GM10266 (cell line): ENCODE measurements around the gene ZBTB7C.

ENCODE experiments used
- DNase-seq: peaks from one replicate; pipeline ENCODE4 v3.0.0; 2012; ENCODE audit errors: extremely low spot score
- TF ChIP-seq, protein P1 (sequence below): IDR thresholded peaks from 2 replicates; pipeline ENCODE4 v1.5.1; 2012; ENCODE audit warnings: mild to moderate bottlenecking, low read depth; ENCODE audit not compliant: control insufficient read depth, insufficient read depth; ENCODE audit errors: missing control alignments

ZBTB7C gene

DNA sequence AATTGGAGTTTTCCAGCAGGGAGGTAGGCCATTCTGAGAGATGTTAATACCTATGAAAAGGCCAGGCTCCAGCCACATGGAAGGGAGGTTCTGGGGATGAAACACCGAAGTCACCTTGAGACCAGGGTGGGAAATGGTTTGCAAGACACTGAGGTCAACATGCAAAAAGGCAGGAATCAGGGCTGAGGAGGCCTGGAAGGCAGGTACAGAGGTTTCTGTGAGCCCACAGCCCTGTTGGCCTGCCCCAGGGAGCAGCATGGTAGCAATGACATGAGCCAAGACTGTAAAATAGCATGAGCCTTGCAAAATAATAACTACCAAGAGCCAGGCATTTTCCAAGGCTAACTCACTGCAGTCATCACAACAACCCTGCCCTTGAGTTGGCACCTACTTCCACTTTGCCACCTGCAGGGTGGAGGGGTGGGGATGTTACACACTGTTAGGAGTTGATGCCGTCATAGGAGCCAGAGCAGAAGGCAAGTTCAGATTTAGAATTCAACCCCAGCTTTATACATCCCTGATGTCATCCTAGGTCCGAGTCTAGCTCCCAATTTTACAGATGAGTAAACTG lies 61.3 kb downstream of the ZBTB7C start:
- no peak for DNase-seq

DNA sequence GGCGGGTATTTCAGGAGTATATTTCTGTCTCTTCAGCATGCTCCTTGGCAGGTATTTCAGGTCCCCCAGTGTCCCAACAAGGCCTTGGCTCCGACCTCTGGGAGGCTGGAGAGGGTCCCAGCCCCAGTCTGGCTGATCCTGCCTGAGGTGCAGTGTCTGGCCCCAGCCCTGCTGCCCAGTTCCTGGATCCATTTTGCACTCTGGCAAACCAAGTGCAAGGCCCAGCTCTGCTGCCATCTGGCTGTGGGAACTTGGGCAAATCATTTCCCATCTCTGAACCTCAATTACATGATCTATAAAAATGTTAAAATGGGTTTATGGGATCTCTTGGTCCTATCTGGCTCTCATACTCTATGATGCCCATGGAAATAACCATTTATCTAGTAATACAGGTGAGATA lies 63.6 kb downstream of the ZBTB7C start:
- DNase-seq = no peak
- TF ChIP-seq, protein P1, sequence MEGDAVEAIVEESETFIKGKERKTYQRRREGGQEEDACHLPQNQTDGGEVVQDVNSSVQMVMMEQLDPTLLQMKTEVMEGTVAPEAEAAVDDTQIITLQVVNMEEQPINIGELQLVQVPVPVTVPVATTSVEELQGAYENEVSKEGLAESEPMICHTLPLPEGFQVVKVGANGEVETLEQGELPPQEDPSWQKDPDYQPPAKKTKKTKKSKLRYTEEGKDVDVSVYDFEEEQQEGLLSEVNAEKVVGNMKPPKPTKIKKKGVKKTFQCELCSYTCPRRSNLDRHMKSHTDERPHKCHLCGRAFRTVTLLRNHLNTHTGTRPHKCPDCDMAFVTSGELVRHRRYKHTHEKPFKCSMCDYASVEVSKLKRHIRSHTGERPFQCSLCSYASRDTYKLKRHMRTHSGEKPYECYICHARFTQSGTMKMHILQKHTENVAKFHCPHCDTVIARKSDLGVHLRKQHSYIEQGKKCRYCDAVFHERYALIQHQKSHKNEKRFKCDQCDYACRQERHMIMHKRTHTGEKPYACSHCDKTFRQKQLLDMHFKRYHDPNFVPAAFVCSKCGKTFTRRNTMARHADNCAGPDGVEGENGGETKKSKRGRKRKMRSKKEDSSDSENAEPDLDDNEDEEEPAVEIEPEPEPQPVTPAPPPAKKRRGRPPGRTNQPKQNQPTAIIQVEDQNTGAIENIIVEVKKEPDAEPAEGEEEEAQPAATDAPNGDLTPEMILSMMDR = peak; percentile 20

More for the DNA sequence above, 61.3 kb downstream of the ZBTB7C start:
- TF ChIP-seq, protein P1 = no peak

DNA sequence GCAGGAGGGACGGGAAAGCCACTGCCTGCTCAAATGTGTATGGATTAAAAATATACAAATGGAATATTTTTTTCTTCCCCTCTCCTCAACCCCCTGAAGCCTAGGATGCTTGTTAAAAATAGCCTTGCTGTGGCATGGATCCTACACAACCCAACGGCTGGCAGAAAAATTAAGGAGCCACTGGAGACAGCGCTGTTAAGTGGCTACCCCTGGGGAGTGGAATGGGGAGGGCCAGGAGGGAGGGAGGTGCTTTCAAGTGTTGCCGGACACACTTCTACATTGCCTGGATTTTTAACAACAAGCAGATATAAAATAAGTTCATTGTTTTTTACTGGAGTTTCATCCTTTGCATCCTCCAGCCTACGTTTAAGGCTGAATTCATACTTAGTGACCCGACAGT lies 66.6 kb downstream of the ZBTB7C start:
- TF ChIP-seq, protein P1 = no peak
- no peak for DNase-seq

DNA sequence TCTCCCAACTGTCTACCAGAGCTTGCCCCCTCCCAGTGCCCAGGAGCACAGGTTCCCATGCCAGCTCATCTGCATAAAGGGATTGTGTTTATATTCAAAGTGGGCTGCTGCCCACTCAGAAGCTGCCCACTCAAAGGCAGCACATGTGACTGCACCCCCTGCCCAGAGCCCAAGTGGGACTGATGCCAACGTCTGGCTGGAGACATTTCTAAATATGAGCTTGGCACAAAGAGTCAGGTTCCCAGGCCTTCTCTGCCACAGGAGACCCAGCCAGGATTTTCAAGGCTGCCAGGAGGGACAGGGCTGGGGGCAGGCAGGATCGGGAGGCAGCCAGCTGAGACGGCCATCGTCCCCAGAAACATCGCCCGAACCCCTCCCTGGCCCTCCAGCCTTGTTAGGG lies 67.1 kb downstream of the ZBTB7C start:
- TF ChIP-seq, protein P1 = no peak
- no peak for DNase-seq

DNA sequence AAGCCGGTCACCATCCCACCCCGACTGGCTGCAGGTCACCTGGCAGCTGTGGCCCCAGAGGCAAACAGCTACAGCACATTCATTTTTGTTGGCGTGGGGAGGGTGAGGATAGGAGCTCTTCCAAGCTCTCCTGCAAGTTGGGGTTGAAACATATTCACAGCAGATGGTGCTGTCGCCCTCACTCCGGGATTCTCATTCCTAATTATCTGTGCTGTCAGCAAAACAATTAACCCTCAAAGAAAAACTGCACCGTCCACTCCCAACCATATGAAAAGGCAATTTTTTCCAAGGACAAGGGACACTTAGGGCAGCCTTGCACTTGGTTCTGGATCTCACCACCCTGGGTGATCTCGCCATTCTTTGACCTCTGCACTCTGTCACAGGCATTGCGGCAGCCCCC lies 68.6 kb downstream of the ZBTB7C start:
- TF ChIP-seq, protein P1 = no peak
- DNase-seq = no peak

DNA sequence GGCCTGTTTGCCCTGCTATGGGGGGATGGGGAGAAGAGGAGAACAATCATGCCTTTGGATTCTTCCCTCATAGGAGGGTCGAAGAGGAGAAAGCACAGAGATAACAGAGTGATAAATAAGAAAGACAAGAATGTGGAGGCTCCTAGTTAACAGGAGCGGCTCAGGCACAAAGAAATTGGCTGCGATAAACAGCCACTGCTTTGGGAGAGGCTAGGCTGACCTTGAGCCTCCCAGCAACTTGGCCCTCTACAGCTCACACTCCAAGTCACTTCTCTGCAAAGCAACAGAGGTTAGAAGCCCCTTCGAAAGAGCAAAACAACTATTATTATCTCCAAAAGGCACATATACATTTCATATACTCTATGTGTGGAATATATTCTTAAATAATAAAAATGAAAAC lies 69.5 kb downstream of the ZBTB7C start:
- DNase-seq = no peak
- TF ChIP-seq, protein P1 = no peak

DNA sequence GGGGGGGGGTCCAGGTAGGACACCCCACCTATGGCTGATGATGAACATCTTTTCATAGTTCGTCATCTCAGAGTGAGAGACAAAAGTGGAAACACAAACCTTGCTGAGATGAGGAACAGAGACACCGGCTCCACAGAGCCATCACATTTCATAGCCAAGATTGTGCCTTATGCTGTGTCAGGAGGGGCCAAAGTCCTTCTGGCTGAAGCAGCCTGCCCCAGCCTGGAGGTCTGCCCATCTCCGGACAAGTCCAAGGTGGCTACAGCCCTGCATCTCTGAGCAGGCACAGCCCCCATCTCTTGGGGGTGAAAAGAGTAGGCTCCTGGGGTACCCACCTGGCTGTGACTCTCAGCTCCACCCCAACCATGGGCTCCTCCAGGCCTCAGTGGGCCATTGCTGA lies 70.3 kb downstream of the ZBTB7C start:
- DNase-seq = no peak
- TF ChIP-seq, protein P1 = no peak
